Measurements from ENCODE around the gene OR7C2.

DNA sequence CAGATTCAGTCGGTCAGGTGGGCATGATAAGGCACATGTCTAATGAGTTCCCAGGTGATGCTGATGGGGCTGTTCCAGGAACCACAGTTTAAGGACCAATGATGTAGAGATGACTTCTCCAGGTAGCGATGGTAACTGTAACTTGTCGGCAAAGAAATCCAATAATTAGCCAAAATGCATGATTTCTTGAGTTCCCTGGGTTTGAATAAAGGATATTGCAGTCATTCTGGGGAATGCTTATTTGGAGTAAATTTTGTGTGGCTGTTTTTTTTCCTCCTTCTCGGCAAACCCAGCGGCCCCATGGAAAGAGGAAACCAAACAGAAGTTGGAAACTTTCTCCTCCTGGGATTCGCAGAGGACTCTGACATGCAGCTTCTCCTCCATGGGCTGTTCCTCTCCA, at the start of gene OR7C2:
- no peak for TF ChIP-seq POLR2A (IDR thresholded peaks at IDR 0.05)
- TF ChIP-seq, protein P1, sequence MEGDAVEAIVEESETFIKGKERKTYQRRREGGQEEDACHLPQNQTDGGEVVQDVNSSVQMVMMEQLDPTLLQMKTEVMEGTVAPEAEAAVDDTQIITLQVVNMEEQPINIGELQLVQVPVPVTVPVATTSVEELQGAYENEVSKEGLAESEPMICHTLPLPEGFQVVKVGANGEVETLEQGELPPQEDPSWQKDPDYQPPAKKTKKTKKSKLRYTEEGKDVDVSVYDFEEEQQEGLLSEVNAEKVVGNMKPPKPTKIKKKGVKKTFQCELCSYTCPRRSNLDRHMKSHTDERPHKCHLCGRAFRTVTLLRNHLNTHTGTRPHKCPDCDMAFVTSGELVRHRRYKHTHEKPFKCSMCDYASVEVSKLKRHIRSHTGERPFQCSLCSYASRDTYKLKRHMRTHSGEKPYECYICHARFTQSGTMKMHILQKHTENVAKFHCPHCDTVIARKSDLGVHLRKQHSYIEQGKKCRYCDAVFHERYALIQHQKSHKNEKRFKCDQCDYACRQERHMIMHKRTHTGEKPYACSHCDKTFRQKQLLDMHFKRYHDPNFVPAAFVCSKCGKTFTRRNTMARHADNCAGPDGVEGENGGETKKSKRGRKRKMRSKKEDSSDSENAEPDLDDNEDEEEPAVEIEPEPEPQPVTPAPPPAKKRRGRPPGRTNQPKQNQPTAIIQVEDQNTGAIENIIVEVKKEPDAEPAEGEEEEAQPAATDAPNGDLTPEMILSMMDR (IDR thresholded peaks at IDR 0.05) = no peak
